Activated gamma-delta T cell treated with anti-CD3 and anti-CD28 coated beads, Interleukin-2, amount 50 U/mL, for 16 hours (primary cell): ENCODE results near the gene ZFPM1.

Experiments used
- DNase-seq: peaks from one replicate; pipeline ENCODE4 v3.0.0-alpha.2; 2020; ENCODE audit warnings: low read depth

Gene ZFPM1

GRCh38 chr16:88527937-88528743 is 75.1 kb downstream of the ZFPM1 start:
- DNase-seq, result no peak

GRCh38 chr16:88528902-88529318 is 75.8 kb downstream of the ZFPM1 start:
- DNase-seq, result no peak

GRCh38 chr16:88529596-88529995 is 76.5 kb downstream of the ZFPM1 start:
- DNase-seq, result no peak

- DNase-seq, result no peak
These were observed 77.2 kb downstream of the ZFPM1 start for GRCh38 chr16:88530051-88530857.

- DNase-seq, result no peak
These were observed 77.8 kb downstream of the ZFPM1 start for GRCh38 chr16:88530858-88531203.

GRCh38 chr16:88531346-88531745 is 78.3 kb downstream of the ZFPM1 start:
- no peak for DNase-seq

- DNase-seq, result no peak
These were observed 78.9 kb downstream of the ZFPM1 start for GRCh38 chr16:88531931-88532433.

- no peak for DNase-seq
These were observed 79.6 kb downstream of the ZFPM1 start for GRCh38 chr16:88532434-88533241.

- DNase-seq, result no peak
These were observed 80.4 kb downstream of the ZFPM1 start for GRCh38 chr16:88533381-88533917.

- DNase-seq, result peak; percentile 65
These were observed 81.0 kb downstream of the ZFPM1 start for GRCh38 chr16:88533932-88534637.

- DNase-seq, result no peak
These were observed 81.6 kb downstream of the ZFPM1 start for GRCh38 chr16:88534638-88535190.

- no peak for DNase-seq
These were observed 82.2 kb downstream of the ZFPM1 start for GRCh38 chr16:88535191-88535856.

- DNase-seq, result no peak
These were observed 82.8 kb downstream of the ZFPM1 start for GRCh38 chr16:88535857-88536222.

- DNase-seq, result no peak
These were observed 83.4 kb downstream of the ZFPM1 start for GRCh38 chr16:88536510-88536909.

- DNase-seq, result no peak
These were observed 84.1 kb downstream of the ZFPM1 start for GRCh38 chr16:88536971-88537751.

- no peak for DNase-seq
These were observed 84.8 kb downstream of the ZFPM1 start for GRCh38 chr16:88537859-88538258.

- DNase-seq, result no peak
These were observed 85.4 kb downstream of the ZFPM1 start for GRCh38 chr16:88538366-88539060.

- DNase-seq, result no peak
These were observed 86.2 kb downstream of the ZFPM1 start for GRCh38 chr16:88539261-88539651.
